Aorta (tissue), 5 donors: ENCODE results near the gene PCGF2. TPM values are rescaled to one million over a fixed set of nuclear protein-coding genes. Genes with fewer than 3 reads are reported as not detected.
"Not testable (repeated sequence)": the region's sequence is repeated elsewhere in the genome, so short reads cannot be mapped to it uniquely, and the experiment has no call there.

Experiments
- ATAC-seq: fragments of 200-7000 bp; cut with Tn5 transposase; one replicate; pipeline ENCODE4 v1.9.1; 2022; ENCODE audit warnings: moderate library complexity; ENCODE audit not compliant: low FRiP score
- DNase-seq, 2 donors: peaks; one replicate each; pipeline ENCODE4 v3.0.0-alpha.2; 2020
- H3K27ac ChIP-seq, 2 donors: one replicate each; pipeline ENCODE4 v1.5.1; 2013; ENCODE audit warnings: low read length in 2 of 2, mild to moderate bottlenecking in 2 of 2, moderate library complexity in 2 of 2, control low read depth in 1 of 2, inconsistent platforms in 1 of 2, low read depth in 1 of 2
- H3K27me3 ChIP-seq, 2 donors: one replicate each; pipeline ENCODE4 v1.6.1; 2013; ENCODE audit warnings: control low read depth in 1 of 2, low read length in 1 of 2, mild to moderate bottlenecking in 1 of 2, moderate library complexity in 1 of 2; ENCODE audit not compliant: insufficient read depth in 2 of 2, control insufficient read depth in 1 of 2
- H3K36me3 ChIP-seq, 2 donors: one replicate each; pipeline ENCODE4 v1.6.1; 2013; ENCODE audit warnings: control low read depth in 1 of 2, low read length in 1 of 2, mild to moderate bottlenecking in 1 of 2; ENCODE audit not compliant: insufficient read depth in 2 of 2, control insufficient read depth in 1 of 2
- H3K4me1 ChIP-seq, 2 donors: one replicate each; pipeline ENCODE4 v1.6.1; 2013; ENCODE audit warnings: low read length in 2 of 2, control low read depth in 1 of 2, mild to moderate bottlenecking in 1 of 2, moderate library complexity in 1 of 2; ENCODE audit not compliant: insufficient read depth in 2 of 2, control insufficient read depth in 1 of 2
- H3K4me3 ChIP-seq, 2 donors: one replicate each; pipeline ENCODE4 v1.5.1; 2013; ENCODE audit warnings: low read length in 2 of 2, control low read depth in 1 of 2, mild to moderate bottlenecking in 1 of 2
- H3K9me3 ChIP-seq: one replicate; pipeline ENCODE4 v1.6.1; 2013; ENCODE audit warnings: mild to moderate bottlenecking, low read length; ENCODE audit not compliant: control insufficient read depth
- WGBS, 2 donors: extraction: QIAGEN DNeasy Blood & Tissue Kit; methylation state at CpG; one replicate each; pipeline ENCODE4 v1.1.7; 2013; 5-methylcytosine and 5-hydroxymethylcytosine counted together
- intact Hi-C, 2 donors: fragments of 100-400 bp; cut with DNase I; formaldehyde crosslinking; loops; one replicate each; pipeline versions ENCODE4 v1.14.2 to v1.15.0; 2022
- polyA plus RNA-seq, 2 donors: library from polyadenylated mRNA; stranded (reverse); fragments of 200-250 nt; gene quantifications; one replicate each; pipeline ENCODE4 v1.2.3, GENCODE V29; 2013
- total RNA-seq, 2 donors: library from RNA; stranded (reverse); fragmentation: NEBNext Ultra II Directional; extraction: Animal tissue kit (Norgen Biotek cat#: 25700); gene quantifications; one replicate each; pipeline ENCODE4 v1.2.1, GENCODE V29; 2021
- donor health status: healthy with polysubstance abuse.
- donor health status: Bipolar disorder and iron deficiency.
- donor health status: DM: no; HTN: no; CAD: no.
- donor health status: DM: no; HTN: no; CAD: no.
- donor health status: DM: yes; HTN: yes; CAD: no.

PCGF2 gene
- total and polyA plus RNA-seq, 4 donors: 32.8 to 75.5 (median 47.3) TPM

DNA sequence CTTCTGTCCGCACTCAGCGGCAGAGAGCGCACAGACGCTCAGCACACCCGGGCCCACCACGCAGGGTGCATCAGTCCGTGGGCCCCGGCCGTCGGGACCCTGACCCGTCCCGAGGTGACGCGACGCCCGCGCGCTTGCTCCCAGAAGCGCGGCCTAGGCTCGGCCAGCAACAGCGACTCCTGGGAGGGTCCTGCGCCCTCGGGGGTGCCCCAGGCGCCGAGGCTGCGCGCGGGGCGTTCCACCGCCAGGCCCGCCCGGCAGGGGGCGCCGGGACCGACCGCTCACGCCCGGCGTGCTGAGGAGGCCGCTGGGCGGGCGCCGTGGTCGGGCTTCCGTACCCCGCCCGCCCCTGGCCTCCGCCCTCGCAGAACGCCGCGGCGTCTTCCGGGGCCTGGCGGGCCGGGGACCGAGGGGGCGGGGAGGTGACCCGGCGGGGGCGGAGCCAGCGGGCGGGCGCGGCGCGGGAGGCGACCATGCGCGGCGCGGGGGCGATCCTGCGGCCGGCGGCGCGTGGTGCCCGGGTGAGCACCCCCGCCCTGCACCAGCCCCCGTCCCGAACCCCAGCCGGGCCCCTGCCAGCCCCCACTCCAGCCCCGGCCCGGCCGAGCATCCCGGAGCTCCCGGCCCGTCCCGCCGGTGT lies 18.1 kb downstream of the PCGF2 start, which contains the start of gene CISD3:
Gene CISD3, plus strand, starts transcription at position 456 of the 640 bp plus-strand sequence. Its CDS starts 18 bp downstream, at position 474.
- no peaks in the 10 kb centered on the region for H3K36me3 ChIP-seq
- no peaks in the 10 kb centered on the region for H3K4me1 ChIP-seq
- intact Hi-C loops: loop anchor here in 1 of 2 donors (2.0 to 10.0 kb wide), 2 partner anchors 23 to 425 kb away; partner anchors contain the start of gene PLXDC1
- DNase-seq (peak; percentile 91 to 96), ATAC-seq (peak; percentile 93)
- no peaks in the 10 kb centered on the region for H3K27me3 ChIP-seq
- H3K4me3 ChIP-seq: peak within 1 kb of the TSS; percentile 50 to 69
- WGBS, 2 donors: 0 to 1% methylated on average over 44 to 92 of the region's 92 CpGs
- no peaks in the 10 kb centered on the region for H3K9me3 ChIP-seq
- H3K27ac ChIP-seq: peak within 1 kb of the TSS in 1 of 2 donors; percentile 84

DNA sequence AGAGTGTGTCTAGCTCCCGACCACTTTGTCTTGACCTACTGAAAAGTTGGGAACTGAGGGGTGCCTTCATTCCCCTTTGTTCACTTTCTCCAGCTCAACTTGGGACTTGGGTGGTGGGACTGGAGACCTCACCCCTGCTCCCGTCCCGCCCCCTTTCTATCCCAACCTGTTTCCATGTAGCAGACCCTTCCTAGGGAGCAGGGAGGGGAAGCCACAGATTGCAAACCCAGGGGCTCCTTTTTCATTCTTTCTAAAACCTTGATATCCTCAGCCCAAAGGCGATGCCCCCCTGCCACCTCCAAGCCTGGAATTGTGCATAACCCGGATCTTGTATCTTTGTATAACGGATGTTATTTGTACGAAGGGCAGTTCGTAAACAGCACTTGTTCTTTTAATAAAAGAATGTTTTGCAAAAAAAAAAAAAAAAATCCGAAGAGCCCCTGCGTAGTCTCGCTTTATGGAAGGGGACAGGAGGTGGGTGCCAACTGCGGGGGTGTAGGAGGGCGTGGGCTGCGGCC lies 18.7 kb downstream of the PCGF2 start:
- H3K27me3 ChIP-seq: no peaks in the 10 kb centered on the region
- DNase-seq (no peak), ATAC-seq (no peak)
- H3K9me3 ChIP-seq: no peaks in the 10 kb centered on the region
- 19 to 21% methylated on average over 14 of the region's 14 CpGs for WGBS, 2 donors
- no peaks in the 10 kb centered on the region for H3K4me1 ChIP-seq
- H3K36me3 ChIP-seq: no peaks in the 10 kb centered on the region
- peak overlapping the region; percentile 39 to 48 for H3K4me3 ChIP-seq
- intact Hi-C loops: loop anchor here in 1 of 2 donors (2.0 kb wide), 1 partner anchor 23 kb away; no protein-coding TSS in a partner anchor
- H3K27ac ChIP-seq: peak overlapping the region in 1 of 2 donors; percentile 84

DNA sequence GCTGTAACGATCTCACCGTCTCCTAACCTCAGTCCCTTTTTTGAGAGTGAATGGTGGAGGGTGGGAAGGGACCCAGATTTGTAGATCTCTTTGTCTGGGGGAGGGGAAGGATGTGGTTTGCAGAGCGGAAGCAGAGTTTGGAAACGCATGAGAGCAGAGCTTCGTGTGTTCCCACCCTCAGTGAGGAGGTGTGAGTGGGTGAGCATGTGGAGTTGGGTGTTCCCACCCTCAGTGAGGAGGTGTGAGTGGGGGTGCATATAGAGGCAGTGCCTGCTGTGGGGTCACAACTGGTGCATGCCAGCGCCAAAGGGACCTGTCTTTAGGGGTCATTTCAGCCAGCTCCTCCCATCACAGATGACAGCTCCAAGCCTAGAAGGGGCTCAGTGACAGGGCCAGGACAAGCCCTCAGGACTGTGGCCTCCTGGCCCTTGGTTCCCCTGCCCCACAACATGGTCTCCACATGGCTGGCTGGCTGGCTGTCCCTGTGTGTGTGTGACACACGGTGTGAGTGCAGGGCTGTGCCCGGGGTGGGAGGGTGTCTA lies 19.8 kb downstream of the PCGF2 start:
- WGBS, 2 donors: 77 to 80% methylated on average over 8 of the region's 8 CpGs
- no peak for ATAC-seq
- intact Hi-C loops: loop anchor here in 1 of 2 donors (2.0 kb wide), 1 partner anchor 22 kb away; no protein-coding TSS in a partner anchor
- Histone ChIP-seq H3K27me3 (no peaks in the 10 kb centered on the region), H3K27ac (no peak overlapping the region), H3K4me1 (no peaks in the 10 kb centered on the region), H3K36me3 (no peaks in the 10 kb centered on the region), H3K4me3 (no peak overlapping the region), H3K9me3 (no peaks in the 10 kb centered on the region)
- DNase-seq: no peak

DNA sequence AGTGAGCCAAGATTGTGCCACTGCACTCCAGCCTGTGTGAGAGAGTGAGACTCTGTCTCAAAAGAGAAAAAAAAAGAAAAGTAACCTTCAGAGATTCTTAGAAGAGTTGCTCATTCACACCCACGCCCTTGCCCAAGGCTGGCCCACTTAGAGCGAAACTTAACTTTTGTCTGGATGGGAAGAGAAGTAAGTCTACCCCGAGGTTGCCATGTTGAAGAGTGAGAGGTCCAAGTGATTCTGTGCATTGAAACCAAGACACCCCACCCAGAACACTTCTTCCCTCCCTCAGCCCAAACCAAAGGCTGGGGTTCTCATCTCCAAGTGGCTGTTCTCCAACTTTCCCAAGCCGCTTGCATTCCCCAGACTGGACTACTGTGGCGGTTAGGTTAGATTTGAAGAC lies 20.4 kb downstream of the PCGF2 start:
- no peaks in the 10 kb centered on the region for H3K9me3 ChIP-seq
- no peaks in the 10 kb centered on the region for H3K4me1 ChIP-seq
- H3K27me3 ChIP-seq: no peaks in the 10 kb centered on the region
- 89 to 90% methylated on average over 5 of the region's 5 CpGs for WGBS, 2 donors
- no peak for ATAC-seq
- H3K4me3 ChIP-seq: no peak overlapping the region
- H3K27ac ChIP-seq: no peak overlapping the region
- no peaks in the 10 kb centered on the region for H3K36me3 ChIP-seq
- DNase-seq: no peak
- intact Hi-C loops: loop anchor here in 1 of 2 donors (2.0 kb wide), 1 partner anchor 21 kb away; no protein-coding TSS in a partner anchor

DNA sequence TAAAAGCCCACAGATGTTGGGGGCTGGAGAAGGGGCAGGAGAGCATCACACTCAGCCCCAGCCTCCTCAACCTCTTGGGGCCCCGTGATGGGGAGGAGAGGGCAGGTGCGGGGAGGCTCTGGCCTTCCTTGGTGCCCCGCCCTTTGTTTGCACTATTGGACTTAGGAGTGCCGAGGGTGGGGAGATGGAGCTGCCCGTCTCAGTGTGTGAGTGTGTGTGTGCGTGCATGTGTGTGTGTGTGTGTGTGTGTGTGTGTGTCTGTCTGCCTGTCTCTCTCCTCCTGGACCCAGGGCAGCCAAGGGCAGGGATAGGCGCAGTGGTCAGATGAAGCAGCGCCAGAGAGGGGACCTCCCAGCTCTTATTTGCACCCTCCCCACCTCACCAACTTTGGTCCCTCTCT lies 22.0 kb downstream of the PCGF2 start:
- H3K4me3 ChIP-seq, H3K36me3 ChIP-seq, H3K4me1 ChIP-seq, intact Hi-C loops, DNase-seq, H3K9me3 ChIP-seq, H3K27ac ChIP-seq, H3K27me3 ChIP-seq, ATAC-seq: not testable (repeated sequence)
- 79 to 83% methylated on average over 7 to 8 of the region's 8 CpGs for WGBS, 2 donors

DNA sequence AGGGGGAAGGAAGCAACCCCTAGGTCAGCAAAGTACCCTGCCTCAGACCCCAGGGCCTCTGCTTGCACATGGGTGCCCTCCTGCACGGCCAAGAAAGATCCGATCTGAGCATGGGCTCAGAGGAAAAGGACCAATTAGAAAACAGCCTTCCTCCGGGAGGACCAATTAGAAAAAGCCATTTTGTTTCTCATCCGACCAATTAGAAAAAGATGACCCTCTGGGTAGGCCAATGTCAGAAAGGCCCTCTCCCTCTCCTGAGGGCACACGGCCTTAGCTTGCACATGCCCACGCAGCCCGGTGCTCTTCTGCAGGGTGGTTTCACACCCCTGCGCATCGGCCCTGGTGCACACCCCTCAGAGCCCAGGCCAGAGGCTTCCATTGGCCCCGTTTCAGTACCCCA lies 23.1 kb downstream of the PCGF2 start:
- intact Hi-C loops: no loop called here
- 58 to 70% methylated on average over 10 of the region's 10 CpGs for WGBS, 2 donors
- H3K36me3 ChIP-seq: peaks cover 0 to 2% of the 10 kb centered on the region in 2 donors
- H3K4me1 ChIP-seq: no peaks in the 10 kb centered on the region
- DNase-seq: no peak
- H3K9me3 ChIP-seq: no peaks in the 10 kb centered on the region
- no peaks in the 10 kb centered on the region for H3K27me3 ChIP-seq
- H3K4me3 ChIP-seq: no peak overlapping the region
- ATAC-seq: no peak
- H3K27ac ChIP-seq: no peak overlapping the region

DNA sequence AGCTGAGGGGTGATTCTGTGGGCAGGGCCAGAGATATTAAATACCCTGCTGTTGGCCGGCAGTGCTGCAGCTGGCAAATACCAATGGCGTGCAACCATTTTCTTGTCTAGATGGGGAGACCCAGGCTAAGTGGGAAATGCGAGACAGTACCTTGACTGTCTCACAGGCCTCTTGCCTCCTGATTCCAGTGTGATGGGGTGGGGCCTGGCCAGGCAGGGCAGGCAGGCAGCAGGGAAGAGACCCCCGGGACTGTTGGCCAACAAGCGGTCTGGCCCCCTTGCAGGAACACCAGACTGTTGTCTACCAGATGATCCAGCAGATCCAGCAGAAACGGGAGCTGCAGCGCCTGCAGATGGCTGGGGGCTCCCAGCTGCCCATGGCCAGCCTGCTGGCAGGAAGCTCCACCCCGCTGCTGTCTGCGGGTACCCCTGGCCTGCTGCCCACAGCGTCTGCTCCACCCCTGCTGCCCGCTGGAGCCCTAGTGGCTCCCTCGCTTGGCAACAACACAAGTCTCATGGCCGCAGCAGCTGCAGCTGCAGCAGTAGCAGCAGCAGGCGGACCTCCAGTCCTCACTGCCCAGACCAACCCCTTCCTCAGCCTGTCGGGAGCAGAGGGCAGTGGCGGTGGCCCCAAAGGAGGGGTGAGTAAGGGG lies 23.7 kb downstream of the PCGF2 start:
- no peak for ATAC-seq
- Histone ChIP-seq H3K4me1 (no peaks in the 10 kb centered on the region), H3K27ac (no peak overlapping the region), H3K27me3 (no peaks in the 10 kb centered on the region), H3K4me3 (no peak overlapping the region), H3K36me3 (peaks cover 0 to 2% of the 10 kb centered on the region in 2 donors), H3K9me3 (no peaks in the 10 kb centered on the region)
- intact Hi-C loops: no loop called here
- DNase-seq: peak in 1 of 2 donors; percentile 80
- 47 to 53% methylated on average over 16 of the region's 16 CpGs for WGBS, 2 donors

DNA sequence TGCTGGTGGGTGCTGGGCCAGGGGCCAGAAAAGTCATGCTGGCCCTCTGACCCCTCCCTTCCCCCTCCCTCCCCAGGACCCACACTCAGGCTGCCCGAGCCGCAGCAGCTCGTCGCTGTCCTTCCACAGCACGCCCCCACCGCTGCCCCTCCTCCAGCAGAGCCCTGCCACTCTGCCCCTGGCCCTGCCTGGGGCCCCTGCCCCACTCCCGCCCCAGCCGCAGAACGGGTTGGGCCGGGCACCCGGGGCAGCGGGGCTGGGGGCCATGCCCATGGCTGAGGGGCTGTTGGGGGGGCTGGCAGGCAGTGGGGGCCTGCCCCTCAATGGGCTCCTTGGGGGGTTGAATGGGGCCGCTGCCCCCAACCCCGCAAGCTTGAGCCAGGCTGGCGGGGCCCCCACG lies 26.3 kb downstream of the PCGF2 start:
- Histone ChIP-seq H3K4me3 (no peak overlapping the region), H3K36me3 (peaks cover 0 to 2% of the 10 kb centered on the region in 2 donors), H3K9me3 (no peaks in the 10 kb centered on the region), H3K4me1 (no peaks in the 10 kb centered on the region), H3K27ac (no peak overlapping the region), H3K27me3 (no peaks in the 10 kb centered on the region)
- 91 to 95% methylated on average over 10 to 16 of the region's 16 CpGs for WGBS, 2 donors
- DNase-seq: no peak
- no peak for ATAC-seq
- intact Hi-C loops: no loop called here
